SK-N-SH (cell line): ENCODE data around the gene USP2. TPM values are rescaled to one million over a fixed set of nuclear protein-coding genes. Genes with fewer than 3 reads are reported as not detected.

Experiments used
- CTCF ChIA-PET: fragments of 300-600, 350-600 bp; formaldehyde crosslinking; extraction: SDS; loops from one replicate; lab custom pipeline; 2021; lab: Yijun Ruan, JAX
- POLR2A ChIA-PET: fragments of 350-600 bp; sonication (Branson Sonifier 250); formaldehyde crosslinking; extraction: SDS; loops from one replicate; lab custom pipeline; 2020; ENCODE audit warnings: antibody characterized with exemption, inconsistent platforms; lab: Yijun Ruan, JAX
- DNase-seq: peaks from one replicate; pipeline ENCODE4 v3.0.0; 2012
- H2AFZ ChIP-seq: fragments of 200-600 bp; sonication (generic); 2 replicates; pipeline ENCODE4 v1.8.1; 2016; ENCODE audit warnings: antibody characterized with exemption, mild to moderate bottlenecking, low read depth
- H3F3A ChIP-seq: fragments of 200-600 bp; sonication (generic); replicated peaks from 2 replicates; pipeline ENCODE3; 2016; ENCODE audit warnings: antibody characterized with exemption, mild to moderate bottlenecking; ENCODE audit not compliant: insufficient read depth
- H3K27ac ChIP-seq, 2 experiments: fragments of 200-500 bp in 1 of 2; fragments of 200-600 bp in 1 of 2; sonication (Bioruptor generic) in 1 of 2; sonication (generic), shearing (Covaris generic) in 1 of 2; 2 replicates each; pipeline versions ENCODE4 v1.5.1 to v1.6.1; 2014 to 2016; ENCODE audit warnings: low read depth in 2 of 2, inconsistent platforms in 1 of 2, low read length in 1 of 2, mild to moderate bottlenecking in 1 of 2, mixed read lengths in 1 of 2
- H3K27me3 ChIP-seq: fragments of 200-600 bp; sonication (generic), shearing (Covaris generic); 2 replicates; pipeline ENCODE4 v1.6.1; 2016; ENCODE audit warnings: mixed run types; ENCODE audit not compliant: insufficient read depth
- H3K36me3 ChIP-seq, 2 experiments: fragments of 200-500 bp in 1 of 2; fragments of 200-600 bp in 1 of 2; sonication (Bioruptor generic) in 1 of 2; sonication (generic) in 1 of 2; replicated peaks in 1 of 2; 2 replicates each; pipeline versions ENCODE3 to v1.5.1; 2014 to 2016; ENCODE audit warnings: low read length in 1 of 2, mild to moderate bottlenecking in 1 of 2; ENCODE audit not compliant: insufficient read depth in 2 of 2, control insufficient read depth in 1 of 2
- H3K4me1 ChIP-seq, 2 experiments: fragments of 200-500 bp in 1 of 2; fragments of 200-600 bp in 1 of 2; sonication (Bioruptor generic) in 1 of 2; sonication (generic), shearing (Covaris generic) in 1 of 2; 2 replicates each; pipeline versions ENCODE4 v1.5.1 to v1.6.1; 2014 to 2016; ENCODE audit warnings: low read depth in 1 of 2, low read length in 1 of 2, mixed run types in 1 of 2; ENCODE audit not compliant: insufficient read depth in 2 of 2, control insufficient read depth in 1 of 2
- H3K4me2 ChIP-seq: fragments of 200-600 bp; sonication (generic), shearing (Covaris generic); 2 replicates; pipeline ENCODE4 v1.6.1; 2017; ENCODE audit warnings: mixed run types
- H3K4me3 ChIP-seq, 2 experiments: fragments of 200-500 bp in 1 of 2; fragments of 200-600 bp in 1 of 2; sonication (Bioruptor generic) in 1 of 2; sonication (generic), shearing (Covaris generic) in 1 of 2; 2 replicates each; pipeline versions ENCODE4 v1.5.1 to v1.8.1; 2014 to 2016; ENCODE audit warnings: low read depth in 2 of 2, inconsistent platforms in 1 of 2, low read length in 1 of 2, mild to moderate bottlenecking in 1 of 2, mixed read lengths in 1 of 2, moderate library complexity in 1 of 2
- H3K79me2 ChIP-seq: fragments of 200-600 bp; sonication (generic); 2 replicates; pipeline ENCODE4 v1.8.1; 2017; ENCODE audit warnings: mild to moderate bottlenecking; ENCODE audit not compliant: insufficient read depth
- H3K9ac ChIP-seq: fragments of 200-600 bp; sonication (generic); 2 replicates; pipeline ENCODE4 v1.6.1; 2017; ENCODE audit warnings: mixed run types
- H3K9me2 ChIP-seq: fragments of 200-600 bp; sonication (generic); 2 replicates; pipeline ENCODE4 v1.6.1; 2017; ENCODE audit warnings: mixed run types
- H3K9me3 ChIP-seq: fragments of 200-600 bp; sonication (generic); 2 replicates; pipeline ENCODE4 v1.6.1; 2017; ENCODE audit warnings: mixed run types, mild to moderate bottlenecking, moderate library complexity
- H4K20me1 ChIP-seq: fragments of 200-600 bp; sonication (generic); 2 replicates; pipeline ENCODE4 v1.6.1; 2017; ENCODE audit warnings: mild to moderate bottlenecking, mixed run types; ENCODE audit not compliant: insufficient read depth
- CTCF ChIP-seq: fragments of 200-600 bp; sonication (generic); IDR thresholded peaks from 2 replicates; pipeline ENCODE4 v1.6.1; 2017; ENCODE audit warnings: antibody characterized with exemption, mild to moderate bottlenecking, moderate library complexity
- EP300 ChIP-seq, 2 experiments: IDR thresholded peaks; 2 replicates each; pipeline versions ENCODE4 v1.4.0 to v1.6.1; 2012; ENCODE audit warnings: borderline replicate concordance in 1 of 2, low read depth in 1 of 2, low read length in 1 of 2
- FOXJ3 ChIP-seq: sonication (generic); formaldehyde crosslinking; IDR thresholded peaks from 2 replicates; pipeline ENCODE4 v1.5.1; 2020; ENCODE audit warnings: mild to moderate bottlenecking, missing genetic modification reagents
- FOXM1 ChIP-seq: IDR thresholded peaks from 2 replicates; pipeline ENCODE4 v1.4.0; 2012; ENCODE audit warnings: low read depth, mild to moderate bottlenecking
- GABPA ChIP-seq: IDR thresholded peaks from 2 replicates; pipeline ENCODE4 v1.4.0; 2012; ENCODE audit warnings: low read depth, mild to moderate bottlenecking
- MAX ChIP-seq: IDR thresholded peaks from 2 replicates; pipeline ENCODE4 v1.4.0; 2012; ENCODE audit warnings: low read depth
- MEF2A ChIP-seq: IDR thresholded peaks from 2 replicates; pipeline ENCODE4 v1.4.0; 2012; ENCODE audit warnings: low read depth, borderline replicate concordance
- MXI1 ChIP-seq: IDR thresholded peaks from 2 replicates; pipeline ENCODE4 v1.6.1; 2012; ENCODE audit warnings: mild to moderate bottlenecking, low read depth, low read length, improper control_type of control experiment
- NFIC ChIP-seq: IDR thresholded peaks from 2 replicates; pipeline ENCODE4 v1.4.0; 2012; ENCODE audit warnings: borderline replicate concordance
- NRF1 ChIP-seq: IDR thresholded peaks from 2 replicates; pipeline ENCODE4 v1.6.1; 2012; ENCODE audit warnings: low read depth, mild to moderate bottlenecking, low read length
- PBX3 ChIP-seq: IDR thresholded peaks from 2 replicates; pipeline ENCODE4; 2012
- POLR2AphosphoS5 ChIP-seq: IDR thresholded peaks from 2 replicates; pipeline ENCODE4 v1.6.1; 2012; ENCODE audit warnings: low read depth, low read length
- RAD21 ChIP-seq: IDR thresholded peaks from 2 replicates; pipeline ENCODE4 v1.6.1; 2012; ENCODE audit warnings: mild to moderate bottlenecking, low read length
- RCOR1 ChIP-seq: fragments of 150-350 bp; IDR thresholded peaks from 2 replicates; pipeline ENCODE4 v1.6.1; 2017; ENCODE audit warnings: antibody characterized with exemption, low read length
- REST ChIP-seq: IDR thresholded peaks from 2 replicates; pipeline ENCODE4 v1.6.1; 2012; ENCODE audit warnings: mild to moderate bottlenecking, low read depth, low read length, moderate library complexity
- RFX5 ChIP-seq: IDR thresholded peaks from 2 replicates; pipeline ENCODE4 v1.6.1; 2012; ENCODE audit warnings: mild to moderate bottlenecking, improper control_type of control experiment, low read length
- SMC3 ChIP-seq: IDR thresholded peaks from 2 replicates; pipeline ENCODE4 v1.6.1; 2012; ENCODE audit warnings: low read depth, low read length, improper control_type of control experiment
- TAF1 ChIP-seq: IDR thresholded peaks from 2 replicates; pipeline ENCODE4 v1.6.1; 2012; ENCODE audit warnings: low read depth, mild to moderate bottlenecking, low read length, moderate library complexity, borderline replicate concordance
- TCF12 ChIP-seq: IDR thresholded peaks from 2 replicates; pipeline ENCODE4 v1.4.0; 2012
- TEAD4 ChIP-seq: IDR thresholded peaks from 2 replicates; pipeline ENCODE4 v1.4.0; 2012; ENCODE audit warnings: mild to moderate bottlenecking, borderline replicate concordance; ENCODE audit not compliant: insufficient read depth
- USF2 ChIP-seq: fragments of 150-350 bp; IDR thresholded peaks from 2 replicates; pipeline ENCODE4 v1.6.1; 2017; ENCODE audit warnings: antibody characterized with exemption, low read length, low read depth, borderline replicate concordance
- YY1 ChIP-seq: IDR thresholded peaks from 2 replicates; pipeline ENCODE4 v1.4.0; 2012; ENCODE audit warnings: low read depth, mild to moderate bottlenecking
- ZBTB33 ChIP-seq: IDR thresholded peaks from 2 replicates; pipeline ENCODE4 v1.4.0; 2012; ENCODE audit warnings: low read depth, borderline replicate concordance
- WGBS: methylation state at CpG from one replicate; pipeline ENCODE4 v1.1.6; 2017; ENCODE audit warnings: low lambda C conversion rate; 5-methylcytosine and 5-hydroxymethylcytosine counted together
- polyA plus RNA-seq, 3 experiments: library from polyadenylated mRNA; depleted of rRNA; stranded (reverse); fragments of >200 nt; gene quantifications; 2 replicates each; pipeline ENCODE4 v1.2.3, GENCODE V29; 2012

USP2 gene
- polyA plus RNA-seq, 1 of the 3 experiments (the other 2 are of a cell fraction): 0.97 TPM

GRCh38 chr11:119361056-119361787, 20.3 kb downstream of the USP2 start:
- peaks cover 0 to 3% of the 10 kb centered on the region in 2 experiments for H3K36me3 ChIP-seq
- DNase-seq: peak; percentile 26
- H3K9me2 ChIP-seq: no peaks in the 10 kb centered on the region
- H3K9me3 ChIP-seq: no peaks in the 10 kb centered on the region
- H3K4me1 ChIP-seq: peaks cover 25 to 47% of the 10 kb centered on the region in 2 experiments; a peak in 3 of 4 replicates
- ChIA-PET CTCF (interaction anchor here (1.4 to 5.1 kb wide), 8 partner anchors 8 to 114 kb away, joined by 3 to 41 read pairs (median 18); partner anchors contain the start of gene USP2), POLR2A (no interaction called here)
- H3K27ac ChIP-seq: peak overlapping the region; percentile 11 to 36; a peak in 3 of 4 replicates
- no peak overlapping the region for H3K4me3 ChIP-seq
- H3K79me2 ChIP-seq: no peaks in the 10 kb centered on the region
- 13% methylated on average over 7 of the region's 8 CpGs for WGBS
- no peak overlapping the region for H2AFZ ChIP-seq
- H3K4me2 ChIP-seq: peak overlapping the region; percentile 58
- no peaks in the 10 kb centered on the region for H4K20me1 ChIP-seq
- peaks cover 21% of the 10 kb centered on the region for H3F3A ChIP-seq
- no peak overlapping the region for H3K9ac ChIP-seq
- H3K27me3 ChIP-seq: no peaks in the 10 kb centered on the region
- TF ChIP-seq TAF1 (no peak), POLR2AphosphoS5 (0 out of 2 replicates have a peak, but pooled peaks have one; percentile 7), YY1 (no peak), TCF12 (peak; percentile 71), RFX5 (no peak), FOXJ3 (CRISPR knock-in tag) (no peak), PBX3 (peak; percentile 90), ZBTB33 (peak; percentile 64; the same call in 1 of the 2 replicates), TEAD4 (peak; percentile 36; the same call in 1 of the 2 replicates), EP300 (IDR thresholded peaks at IDR 0.05; ENCODE audit: borderline replicate concordance in 1 of 2, low read depth in 1 of 2, low read length in 1 of 2) (0 out of 4 replicates have a peak, but pooled peaks of 1 of the 2 experiments have one; percentile 7), NFIC (0 out of 2 replicates have a peak, but pooled peaks have one; percentile 8), SMC3 (no peak), MAX (peak; percentile 46; the same call in 1 of the 2 replicates), USF2 (no peak), MEF2A (peak; percentile 62; the same call in 1 of the 2 replicates), MXI1 (0 out of 2 replicates have a peak, but pooled peaks have one; percentile 38), RCOR1 (peak; percentile 7; the same call in 1 of the 2 replicates), RAD21 (no peak), REST (no peak), NRF1 (peak; percentile 55), FOXM1 (no peak), CTCF (no peak), GABPA (no peak)
